Transverse colon (tissue), 4 donors: Measurements from ENCODE around the gene AZGP1.

Source experiments
- CTCF ChIP-seq, 5 experiments: fragments of 200-600 bp in 3 of 5; fragments of 450-650 bp in 2 of 5; sonication (generic) in 3 of 5; IDR thresholded peaks; 1 replicate in 2 of 5; 2 replicates in 3 of 5; pipeline ENCODE4 v1.5.1; 2016 to 2017; ENCODE audit warnings: antibody characterized with exemption in 5 of 5, inconsistent platforms in 3 of 5, mild to moderate bottlenecking in 2 of 5, moderate library complexity in 1 of 5
- EP300 ChIP-seq: sonication (generic); formaldehyde crosslinking; IDR thresholded peaks from one replicate; pipeline ENCODE4 v1.6.1; 2017; ENCODE audit warnings: antibody characterized with exemption, low read depth
- POLR2A ChIP-seq: fragments of 450-650 bp; IDR thresholded peaks from one replicate; pipeline ENCODE4 v1.6.1; 2016; ENCODE audit warnings: antibody characterized with exemption, mild to moderate bottlenecking, moderate library complexity
- POLR2AphosphoS5 ChIP-seq, 3 donors: sonication (generic); formaldehyde crosslinking; IDR thresholded peaks; one replicate each; pipeline ENCODE4 v1.6.1; 2016; ENCODE audit warnings: antibody characterized with exemption in 3 of 3

- TF ChIP-seq POLR2A = no peak
- TF ChIP-seq CTCF (IDR thresholded peaks at IDR 0.05) = no peak
- TF ChIP-seq EP300 = no peak
- no peak for TF ChIP-seq POLR2AphosphoS5 (IDR thresholded peaks at IDR 0.05)
Observed at GRCh38 chr7:100011516-100011915, 35.7 kb upstream of the AZGP1 start.
